ENCODE data around the gene PTPN9. TPM values are rescaled to one million over a fixed set of nuclear protein-coding genes. Genes with fewer than 3 reads are reported as not detected.

Gene PTPN9
- total and polyA plus RNA-seq, 10 of the 15 experiments (the other 5 are each of a cell fraction or from before 2014, with no cell fraction given), result 7.8 to 29.1 (median 18.5) TPM

- TF ChIP-seq SP1 (IDR thresholded peaks at IDR 0.05; ENCODE audit: low read depth, low read length) (peak; percentile 96), USF2 (IDR thresholded peaks at IDR 0.05; ENCODE audit: borderline replicate concordance, low read depth, low read length) (no peak), JUNB (IDR thresholded peaks at IDR 0.05) (no peak), SMC3 (IDR thresholded peaks at IDR 0.05; ENCODE audit: borderline replicate concordance, low read length) (no peak), ZSCAN29 (IDR thresholded peaks at IDR 0.05) (no peak), BMI1 (IDR thresholded peaks at IDR 0.05; ENCODE audit: borderline replicate concordance) (no peak), GATAD2B (conservative IDR thresholded peaks at IDR 0.05; ENCODE audit: low read depth) (no peak), SUPT20H (IDR thresholded peaks at IDR 0.05; ENCODE audit: borderline replicate concordance, control insufficient read depth, low read depth, low read length) (no peak), KDM1A (IDR thresholded peaks at IDR 0.05; ENCODE audit: borderline replicate concordance) (no peak), CUX1 (IDR thresholded peaks at IDR 0.05; ENCODE audit: insufficient replicate concordance, low read depth, low read length) (no peak), IRF3 (IDR thresholded peaks at IDR 0.05) (peak; percentile 89), SREBF1 (IDR thresholded peaks at IDR 0.05; ENCODE audit: low read length) (no peak), CTCF (IDR thresholded peaks at IDR 0.05 in 2 of 3, conservative IDR thresholded peaks at IDR 0.05 in 1 of 3; ENCODE audit: control insufficient read depth in 2 of 3, extremely low read depth in 1 of 3, insufficient read depth in 1 of 3, low read depth in 3 of 3, low read length in 3 of 3) (no peak), ZBED1 (IDR thresholded peaks at IDR 0.05; ENCODE audit: borderline replicate concordance) (no peak), RAD21 (IDR thresholded peaks at IDR 0.05; ENCODE audit: insufficient read depth, low read depth, low read length) (no peak), ZNF217 (IDR thresholded peaks at IDR 0.05) (no peak), TAF1 (IDR thresholded peaks at IDR 0.05; ENCODE audit: borderline replicate concordance, low read depth, low read length) (no peak), POLR2A (IDR thresholded peaks at IDR 0.05; ENCODE audit: low read depth, low read length) (peak; percentile 52; the same call in 1 of the 2 replicates)
Measured at GRCh38 chr15:75451674-75452363, 127.3 kb downstream of the PTPN9 start, which contains the start of gene SIN3A (continued).
